GM21528 (cell line): ENCODE measurements around the gene PNRC2.
"Not testable (repeated sequence)": the region's sequence is repeated elsewhere in the genome, so short reads cannot be mapped to it uniquely, and the experiment has no call there.

Source experiments
- ATAC-seq: cut with Tn5 transposase; IDR thresholded peaks from one replicate; pipeline ENCODE4 v1.9.1; 2021; ENCODE audit warnings: mild to moderate bottlenecking, moderate library complexity; ENCODE audit not compliant: unreplicated experiment, low FRiP score

The PNRC2 gene

GRCh38 chr1:23984417-23985186, 25.0 kb downstream of the PNRC2 start:
- ATAC-seq = no peak

DNA sequence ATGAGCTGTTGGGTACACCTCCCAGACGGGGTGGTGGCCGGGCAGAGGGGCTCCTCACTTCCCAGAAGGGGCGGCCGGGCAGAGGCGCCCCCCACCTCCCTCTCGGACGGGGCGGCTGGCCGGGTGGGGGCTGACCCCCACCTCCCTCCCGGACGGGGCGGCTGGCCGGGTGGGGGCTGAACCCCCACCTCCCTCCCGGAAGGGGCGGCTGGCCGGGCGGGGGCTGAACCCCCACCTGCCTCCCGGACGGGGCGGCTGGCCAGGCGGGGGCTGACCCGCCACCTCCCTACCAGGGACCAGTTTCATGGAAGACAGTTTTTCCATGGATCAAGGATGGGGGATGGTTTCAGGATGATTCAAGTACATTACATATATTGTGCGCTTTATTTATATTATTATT, 27.4 kb downstream of the PNRC2 start:
- ATAC-seq = not testable (repeated sequence)

DNA sequence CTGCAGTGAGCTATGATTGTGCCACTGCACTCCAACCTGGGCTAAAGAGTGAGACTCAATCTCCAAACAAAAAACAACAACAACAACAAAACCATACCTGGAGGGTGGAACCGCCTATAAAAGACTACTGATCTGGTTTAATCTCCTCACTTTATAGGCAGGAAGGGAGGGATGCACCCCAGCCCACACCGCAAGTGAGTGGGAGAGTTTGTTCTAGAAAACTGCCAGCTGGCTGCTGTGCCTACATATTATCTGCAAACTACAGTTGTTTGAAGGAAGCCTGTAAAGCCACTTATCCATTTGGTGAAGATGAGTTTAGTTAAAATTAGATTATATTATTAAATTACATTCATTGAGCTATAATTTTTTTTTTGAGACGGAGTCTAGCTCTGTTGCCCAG, 29.6 kb downstream of the PNRC2 start:
- ATAC-seq = no peak

GRCh38 chr1:23992011-23992410, 32.4 kb downstream of the PNRC2 start:
- not testable (repeated sequence) for ATAC-seq

GRCh38 chr1:23995431-23995837, 35.8 kb downstream of the PNRC2 start:
- ATAC-seq = no peak

GRCh38 chr1:23996700-23997229, 37.1 kb downstream of the PNRC2 start:
- no peak for ATAC-seq

DNA sequence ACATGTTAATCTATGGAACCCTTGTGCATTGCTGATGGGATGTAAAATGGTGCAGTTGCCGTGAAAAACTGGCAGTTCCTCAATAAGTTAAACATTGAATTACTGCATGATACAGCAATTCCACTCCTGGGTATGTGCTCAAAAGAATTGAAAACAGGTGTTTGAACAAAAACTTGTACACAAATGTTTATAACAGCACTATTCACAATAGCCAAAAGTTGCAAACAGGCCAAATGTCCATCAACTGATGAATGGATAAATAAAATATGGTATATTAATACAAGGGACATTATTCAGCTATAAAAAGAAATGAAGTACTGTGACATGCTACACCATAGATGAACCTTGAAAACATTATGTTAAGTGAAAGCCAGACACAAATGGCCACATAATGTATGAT, 38.2 kb downstream of the PNRC2 start:
- ATAC-seq = no peak

GRCh38 chr1:23999156-23999671, 39.6 kb downstream of the PNRC2 start:
- no peak for ATAC-seq

- no peak for ATAC-seq
These were observed 43.1 kb downstream of the PNRC2 start for GRCh38 chr1:24002695-24003094.

GRCh38 chr1:24003331-24003972, 43.8 kb downstream of the PNRC2 start:
- ATAC-seq = no peak

GRCh38 chr1:24004132-24004531, 44.5 kb downstream of the PNRC2 start:
- ATAC-seq = no peak

DNA sequence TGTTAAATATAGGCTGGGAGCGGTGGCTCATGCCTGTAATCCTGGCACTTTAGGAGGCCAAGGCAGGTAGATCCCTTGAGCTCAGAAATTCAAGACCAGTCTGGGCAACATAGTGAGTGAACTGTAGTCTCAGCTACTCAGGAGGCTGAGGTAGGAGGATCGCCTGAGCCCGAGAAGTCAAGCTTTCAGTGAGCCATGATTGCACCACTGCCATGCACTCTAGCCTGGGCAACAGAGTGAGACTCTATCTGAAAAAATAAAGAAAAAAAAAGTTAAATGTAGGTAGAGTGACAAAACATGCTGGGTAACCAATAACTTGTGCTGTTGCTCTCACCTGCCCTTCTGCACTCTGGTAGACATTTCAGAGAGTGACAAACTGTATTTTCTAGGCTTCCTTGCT, 45.5 kb downstream of the PNRC2 start:
- ATAC-seq = no peak

- no peak for ATAC-seq
These were observed 47.5 kb downstream of the PNRC2 start for GRCh38 chr1:24007079-24007478.

DNA sequence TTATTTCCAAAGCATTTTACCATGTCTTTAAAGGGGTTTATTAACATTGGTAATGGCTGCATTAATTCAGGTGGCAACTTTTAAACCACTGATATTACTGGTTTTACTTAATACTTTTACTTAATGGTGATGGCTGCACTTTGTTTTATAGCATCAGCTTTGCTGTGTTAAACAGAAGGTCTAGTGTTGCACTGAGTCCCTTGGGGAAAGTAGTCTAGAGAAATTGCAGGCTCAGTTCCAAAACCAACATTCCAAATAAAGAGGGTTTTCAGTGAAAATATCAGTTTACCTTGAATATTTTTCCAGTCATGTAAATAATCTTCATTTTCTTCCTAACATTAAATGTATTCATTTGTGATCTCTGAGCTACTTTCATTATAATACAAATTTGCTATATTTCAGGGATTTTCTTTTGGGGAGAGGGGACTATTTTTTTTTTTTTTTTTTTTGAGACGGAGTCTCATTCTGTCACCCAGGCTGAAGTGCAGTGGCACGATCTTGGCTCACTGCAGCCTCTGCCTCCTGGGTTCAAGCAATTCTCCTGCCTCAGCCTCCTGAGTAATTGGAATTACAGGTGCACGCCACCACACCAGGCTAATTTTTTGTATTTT, 49.1 kb downstream of the PNRC2 start:
- not testable (repeated sequence) for ATAC-seq

- ATAC-seq = no peak
These were observed 49.8 kb downstream of the PNRC2 start for GRCh38 chr1:24009406-24009805.

- no peak for ATAC-seq
These were observed 51.0 kb downstream of the PNRC2 start for GRCh38 chr1:24010650-24011049.

GRCh38 chr1:24012878-24013277, 53.2 kb downstream of the PNRC2 start:
- not testable (repeated sequence) for ATAC-seq
